Right ventricle myocardium superior (tissue), 1 donor: ENCODE results near the gene GID4. TPM values are rescaled to one million over a fixed set of nuclear protein-coding genes. Genes with fewer than 3 reads are reported as not detected.

Experiments used
- ATAC-seq: fragments of 200-7000 bp; cut with Tn5 transposase; one replicate; pipeline ENCODE4 v1.9.1; 2020; ENCODE audit warnings: mild to moderate bottlenecking; ENCODE audit not compliant: poor library complexity
- DNase-seq: peaks from one replicate; pipeline ENCODE4 v3.0.0-alpha.2; 2020
- intact Hi-C: fragments of 100-400 bp; cut with DNase I; formaldehyde crosslinking; loops from one replicate; pipeline ENCODE4 v1.11.2; 2022
- total RNA-seq: library from RNA; stranded (reverse); fragmentation: NEBNext Ultra II Directional; extraction: Animal tissue kit (Norgen Biotek cat#: 25700); gene quantifications from one replicate; pipeline ENCODE4 v1.2.1, GENCODE V29; 2021
- donor health status: DM: no; HTN: yes; CAD: no; lungs with severe emphysema.

Gene GID4
- total RNA-seq, 1 donor from 2014 or later = 18.9 TPM

- ATAC-seq (no peak), DNase-seq (no peak)
- intact Hi-C loops = no loop called here
Observed at GRCh38 chr17:18011286-18011685, 27.9 kb upstream of the GID4 start.

DNA sequence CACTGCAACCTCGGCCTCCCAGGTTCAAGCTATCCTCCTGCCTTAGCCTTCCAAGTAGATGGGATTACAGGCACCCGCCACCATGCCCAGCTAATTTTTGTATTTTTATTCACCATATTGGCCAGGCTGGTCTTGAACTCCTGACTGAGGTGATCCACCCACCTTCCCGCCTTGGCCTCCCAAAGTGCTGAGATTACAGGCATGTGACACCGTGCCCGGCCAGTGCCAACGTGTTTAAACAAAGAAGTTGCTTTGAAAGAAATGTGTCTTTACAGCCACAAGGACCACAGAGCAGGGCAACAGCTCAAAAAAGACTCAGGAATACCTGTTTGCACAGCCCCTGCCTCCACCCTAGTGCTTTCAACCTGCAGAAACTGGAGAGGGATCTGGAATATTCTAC lies 25.2 kb upstream of the GID4 start:
- intact Hi-C loops = no loop called here
- ATAC-seq (no peak), DNase-seq (no peak)

DNA sequence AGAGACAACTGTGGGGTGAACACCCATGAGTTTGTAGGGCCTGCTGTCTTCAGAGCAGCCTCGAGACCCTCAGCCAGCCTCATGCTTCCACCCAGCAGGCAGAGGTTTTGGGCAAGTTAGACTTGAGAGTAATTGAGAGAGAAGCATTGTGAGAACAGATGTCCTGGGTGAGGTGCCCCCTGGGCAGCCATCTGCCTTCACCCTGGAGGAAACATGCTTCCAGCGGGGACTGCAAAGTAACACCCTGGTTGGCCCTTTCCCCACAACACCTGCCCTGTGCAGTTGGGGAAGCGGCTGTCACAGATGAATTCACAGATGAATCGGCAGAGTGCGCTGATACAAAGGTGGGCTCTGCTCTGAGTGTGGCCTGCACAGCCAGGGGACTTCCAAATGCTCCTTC lies 23.6 kb upstream of the GID4 start:
- ATAC-seq (no peak), DNase-seq (no peak)
- intact Hi-C loops = no loop called here

DNA sequence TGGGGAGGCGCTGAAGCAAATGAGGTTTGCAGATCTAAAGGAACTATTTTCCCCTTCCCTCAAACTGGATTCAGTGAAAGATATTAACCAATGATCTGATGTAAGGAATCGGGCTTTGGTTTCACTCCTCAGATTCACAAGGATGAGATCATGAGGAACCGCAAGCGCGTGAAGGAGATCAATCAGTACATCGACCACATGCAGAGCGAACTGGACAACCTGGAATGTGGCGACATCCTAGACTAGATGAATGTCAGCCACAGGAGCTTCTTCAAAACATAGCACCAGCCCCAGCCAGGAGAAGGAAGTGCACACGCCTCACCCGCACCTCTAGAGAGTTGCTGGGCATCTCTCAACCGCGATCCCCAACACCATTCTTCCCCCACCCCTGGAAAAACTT lies 22.8 kb upstream of the GID4 start:
- ATAC-seq = no peak
- intact Hi-C loops = no loop called here
- DNase-seq = no peak

DNA sequence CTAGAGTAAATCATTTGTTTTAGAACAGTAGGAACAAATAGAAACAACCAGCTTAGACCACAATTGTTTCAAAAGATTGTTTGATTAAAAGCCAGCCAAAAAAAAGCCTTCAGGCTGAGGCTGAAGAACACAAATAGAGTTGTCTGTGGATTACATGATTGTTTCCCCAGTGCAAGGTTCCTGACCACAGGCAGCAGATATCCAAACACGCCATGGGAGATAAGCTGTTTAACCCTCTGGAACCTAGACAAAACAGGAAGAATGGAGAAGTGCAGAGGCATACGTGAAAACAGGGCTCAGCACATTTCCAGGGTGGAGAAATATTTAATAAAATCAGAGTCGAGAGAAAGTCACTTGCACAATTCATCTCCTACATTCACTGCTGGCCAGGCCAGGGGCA lies 21.2 kb upstream of the GID4 start:
- DNase-seq (no peak), ATAC-seq (peak; percentile 38)
- intact Hi-C loops = no loop called here

GRCh38 chr17:18018411-18018921 lies 20.7 kb upstream of the GID4 start:
- intact Hi-C loops = no loop called here
- ATAC-seq = peak; percentile 4

GRCh38 chr17:18019838-18020154 lies 19.4 kb upstream of the GID4 start:
- intact Hi-C loops = loop anchor here (10.0 kb wide), 1 partner anchor 95 kb away; no protein-coding TSS in a partner anchor
- DNase-seq (no peak), ATAC-seq (no peak)

More at GRCh38 chr17:18018411-18018921, 20.7 kb upstream of the GID4 start:
- DNase-seq = no peak

DNA sequence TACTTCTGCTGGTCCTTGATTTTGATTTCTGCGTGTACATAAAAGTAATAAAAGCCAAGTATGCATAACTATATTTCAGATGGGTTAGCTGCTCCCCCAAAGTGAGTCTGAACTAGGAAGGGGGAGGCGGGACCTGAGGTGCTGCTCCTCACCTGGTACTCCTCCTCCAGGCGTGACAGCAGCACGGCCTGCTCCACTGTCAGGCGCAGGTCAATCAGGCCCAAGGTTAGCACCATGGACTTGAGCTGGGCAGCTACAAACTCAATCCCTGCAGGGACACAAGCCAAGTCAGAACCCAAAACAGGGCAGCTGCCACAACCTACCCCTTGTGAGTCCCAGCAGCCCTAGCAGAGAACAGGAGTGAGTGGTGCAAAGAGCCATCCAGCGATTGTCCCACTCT lies 18.2 kb upstream of the GID4 start:
- DNase-seq (no peak), ATAC-seq (no peak)
- intact Hi-C loops = loop anchor here (10.0 kb wide), 1 partner anchor 96 kb away; no protein-coding TSS in a partner anchor

DNA sequence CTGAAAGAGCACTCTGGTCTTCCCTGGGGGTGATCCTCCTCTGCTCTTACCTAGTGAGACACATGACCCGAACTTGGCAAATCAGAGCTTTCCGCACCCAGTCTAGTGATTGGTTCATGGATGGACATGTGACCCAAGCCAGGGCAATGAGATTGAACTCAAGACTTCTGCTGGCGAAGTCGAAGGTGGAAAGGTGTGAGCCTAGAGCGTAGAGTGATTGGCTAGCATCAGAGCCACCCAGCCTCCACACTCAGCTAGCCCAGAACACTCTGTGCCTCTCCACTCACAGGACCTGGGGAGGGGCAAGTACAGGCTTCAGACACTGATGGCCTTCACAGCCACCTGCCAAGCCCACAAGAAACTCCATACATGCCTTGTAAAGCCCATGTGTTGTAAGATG lies 17.8 kb upstream of the GID4 start:
- intact Hi-C loops = loop anchor here (10.0 kb wide), 1 partner anchor 97 kb away; no protein-coding TSS in a partner anchor

GRCh38 chr17:18025241-18025944 lies 13.8 kb upstream of the GID4 start:
- no peak for DNase-seq
- no peak for ATAC-seq
- intact Hi-C loops = loop anchor here (10.0 kb wide), 1 partner anchor 101 kb away; no protein-coding TSS in a partner anchor

More for the DNA sequence above, 17.8 kb upstream of the GID4 start:
- DNase-seq (no peak), ATAC-seq (no peak)

DNA sequence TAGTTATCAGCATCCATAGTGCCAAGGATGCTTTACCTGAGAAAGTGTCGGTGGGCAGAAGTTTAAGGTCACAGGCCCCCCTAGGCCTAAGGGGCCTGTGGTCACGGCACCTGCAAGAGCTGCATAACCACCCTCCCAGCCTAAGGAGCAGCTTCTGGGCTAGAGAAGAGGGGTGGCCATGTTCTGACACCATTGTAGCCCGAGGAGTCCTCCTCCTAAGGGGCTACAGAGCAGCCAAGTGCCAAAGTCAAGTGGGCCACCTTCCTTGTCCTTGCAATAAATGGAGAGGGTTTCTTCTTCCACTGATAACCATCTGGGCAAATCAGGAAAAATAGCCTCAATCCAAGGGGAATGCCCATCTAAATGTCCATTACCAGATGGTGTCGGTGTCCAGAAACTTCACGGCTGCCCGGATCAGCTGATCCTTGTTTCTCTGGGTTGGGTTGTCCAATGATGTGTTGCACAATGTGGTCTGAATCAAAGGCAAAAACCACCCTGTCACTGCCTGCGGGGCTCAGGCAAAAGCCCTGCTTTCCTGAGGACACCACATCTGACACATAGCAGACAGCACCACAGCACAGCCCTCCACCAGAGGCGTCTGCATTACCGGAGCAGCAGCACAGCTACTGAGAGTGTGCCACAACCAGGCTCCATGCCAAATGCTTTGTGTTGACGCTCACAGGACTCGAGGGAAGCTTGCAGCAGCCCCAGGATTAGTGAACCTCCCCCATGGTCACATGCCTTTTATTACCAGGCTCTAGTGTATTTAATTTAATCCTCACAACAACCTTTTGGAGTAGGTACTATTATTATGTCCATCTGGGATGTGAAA lies 13.0 kb upstream of the GID4 start:
- peak; percentile 67 for DNase-seq
- ATAC-seq = peak; percentile 62
- intact Hi-C loops = loop anchor here (10.0 kb wide), 1 partner anchor 101 kb away; no protein-coding TSS in a partner anchor

DNA sequence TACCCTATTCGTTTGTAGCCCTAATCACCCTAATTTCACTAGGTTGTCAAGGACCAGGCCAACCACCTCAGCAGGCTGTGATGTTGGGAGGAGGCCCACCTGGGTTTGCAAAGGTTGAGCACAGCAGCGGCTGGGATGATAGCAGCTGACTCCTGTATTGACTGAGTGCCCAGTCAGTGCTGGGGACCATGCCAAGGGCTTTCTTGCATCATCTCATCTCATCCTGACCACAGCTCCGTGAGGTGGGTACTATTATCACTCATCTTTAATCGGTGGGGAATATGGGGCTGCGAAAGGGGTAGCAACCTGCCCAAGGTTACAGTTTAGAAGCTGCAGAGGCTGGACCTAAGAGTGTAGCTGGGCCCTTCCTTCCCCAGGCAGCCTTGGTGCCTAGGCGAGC lies 11.9 kb upstream of the GID4 start:
- intact Hi-C loops = loop anchor here (10.0 kb wide), 1 partner anchor 102 kb away; no protein-coding TSS in a partner anchor

DNA sequence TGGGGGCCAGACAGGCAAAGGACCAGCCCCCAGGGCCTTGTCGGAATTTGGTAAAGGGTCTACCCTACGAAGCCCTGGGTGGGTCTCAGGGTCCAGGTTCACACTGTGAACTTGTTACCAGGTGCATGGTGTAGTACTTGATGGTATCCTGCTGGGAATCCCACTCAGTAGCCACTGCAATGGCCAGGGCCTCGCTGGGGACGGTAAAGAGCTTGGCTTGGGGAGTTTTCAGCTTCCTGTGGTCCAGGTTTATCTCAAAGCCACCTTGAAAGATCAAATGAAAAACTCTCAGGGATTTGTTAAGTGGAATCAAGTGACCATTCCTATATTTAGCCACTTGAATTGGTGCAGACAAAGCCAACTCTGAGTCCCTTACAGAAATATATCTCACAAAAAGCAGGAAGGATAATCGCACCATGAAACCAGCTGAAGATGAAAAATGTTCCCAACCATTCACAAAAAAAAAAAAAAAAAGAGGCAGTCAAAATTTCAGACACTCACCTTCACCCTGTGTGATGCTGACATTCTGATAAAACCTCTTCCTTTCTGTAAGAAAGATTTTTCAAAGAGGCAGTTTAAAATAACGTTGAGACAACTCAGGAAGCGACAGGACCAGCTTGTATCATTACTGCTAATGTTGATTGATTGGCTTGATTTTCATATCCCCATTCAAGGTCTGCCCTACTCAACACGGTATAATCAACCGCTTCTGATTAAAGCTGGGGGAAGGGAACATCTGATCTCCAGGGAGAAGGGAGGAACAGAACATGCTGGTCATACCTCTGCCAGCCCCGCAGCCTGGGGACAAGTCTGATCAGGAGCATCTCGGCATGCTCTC lies 10.9 kb upstream of the GID4 start:
- peak; percentile 77 for ATAC-seq
- DNase-seq = no peak
- intact Hi-C loops = loop anchor here (10.0 kb wide), 1 partner anchor 104 kb away; no protein-coding TSS in a partner anchor

More for the DNA sequence above, 11.9 kb upstream of the GID4 start:
- no peak for DNase-seq
- peak; percentile 48 for ATAC-seq

DNA sequence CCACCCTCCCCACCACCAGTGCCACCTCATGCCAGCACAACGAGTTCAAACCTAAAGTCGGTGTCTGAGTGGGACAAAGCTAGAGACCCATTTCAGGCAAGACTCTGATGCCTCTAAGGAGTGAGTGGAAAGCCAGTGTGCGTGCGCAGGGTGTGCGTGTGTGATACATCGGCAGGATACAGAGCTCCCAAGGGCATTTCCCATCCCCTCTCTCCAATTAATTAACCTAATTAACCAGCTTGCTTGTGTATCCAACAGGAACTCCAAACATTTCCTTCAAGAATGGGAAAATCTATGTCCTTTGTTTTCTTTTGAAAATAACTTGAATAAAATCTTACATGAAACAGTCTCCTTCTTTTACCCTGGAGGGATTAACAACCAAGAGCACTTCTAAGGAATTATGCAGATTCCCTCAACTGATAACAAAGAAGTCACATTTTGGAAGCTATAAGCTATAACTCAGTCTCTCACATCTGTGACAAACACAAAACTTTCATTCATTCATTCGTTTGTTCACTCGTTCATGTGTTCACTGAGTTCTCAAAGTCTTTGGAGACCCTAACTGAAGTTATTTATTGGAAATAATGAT lies 10.2 kb upstream of the GID4 start:
- no peak for ATAC-seq
- intact Hi-C loops = loop anchor here (10.0 kb wide), 1 partner anchor 104 kb away; no protein-coding TSS in a partner anchor
- no peak for DNase-seq

- DNase-seq (no peak), ATAC-seq (no peak)
Observed at GRCh38 chr17:18031955-18032354, 7.3 kb upstream of the GID4 start.

GRCh38 chr17:18033442-18034099 lies 5.6 kb upstream of the GID4 start:
- ATAC-seq = peak; percentile 87
- intact Hi-C loops = loop anchor here (2.0 to 10.0 kb wide), 2 partner anchors 39 to 59 kb away; partner anchors contain the start of genes DRC3 and TOM1L2
- no peak for DNase-seq

More at GRCh38 chr17:18031955-18032354, 7.3 kb upstream of the GID4 start:
- intact Hi-C loops = loop anchor here (2.0 to 10.0 kb wide), 2 partner anchors 37 to 57 kb away; partner anchors contain the start of genes DRC3 and TOM1L2

GRCh38 chr17:18035704-18036103 lies 3.5 kb upstream of the GID4 start:
- ATAC-seq (no peak), DNase-seq (no peak)
- intact Hi-C loops = loop anchor here (5.0 to 10.0 kb wide), 2 partner anchors 61 to 353 kb away; partner anchors contain the start of genes DRC3, RAI1 and TOM1L2
